Measurements from ENCODE around the gene B4GALT6. TPM values are rescaled to one million over a fixed set of nuclear protein-coding genes. Genes with fewer than 3 reads are reported as not detected.

B4GALT6 gene
- polyA plus RNA-seq, 1 donor from 2014 or later = 19.4 TPM

GRCh38 chr18:31656754-31657153, 27.6 kb downstream of the B4GALT6 start:
- Histone ChIP-seq H3K27ac (ENCODE audit: low read length) (no peak overlapping the region), H3K27me3 (ENCODE audit: insufficient read depth, low read depth, low read length) (no peaks in the 10 kb centered on the region), H3K4me3 (ENCODE audit: low read length) (no peak overlapping the region), H3K9me2 (ENCODE audit: insufficient read depth, low read length) (no peaks in the 10 kb centered on the region), H2AFZ (ENCODE audit: low read depth, low read length) (no peak overlapping the region), H3F3A (ENCODE audit: insufficient read depth, low read length, poor library complexity, severe bottlenecking) (no peaks in the 10 kb centered on the region), H3K9ac (ENCODE audit: low read length) (no peak overlapping the region), H4K20me1 (ENCODE audit: insufficient read depth) (no peaks in the 10 kb centered on the region), H3K4me2 (ENCODE audit: low read length) (no peak overlapping the region), H3K9me3 (ENCODE audit: low read length) (no peaks in the 10 kb centered on the region), H3K36me3 (ENCODE audit: insufficient read depth, low read length) (no peaks in the 10 kb centered on the region), H3K79me2 (replicated peaks; ENCODE audit: insufficient read depth, low read length) (no peaks in the 10 kb centered on the region)
- TF ChIP-seq TAF1 (IDR thresholded peaks at IDR 0.05; ENCODE audit: low read depth) = no peak
- TF ChIP-seq EZH2 (IDR thresholded peaks at IDR 0.05; ENCODE audit: borderline replicate concordance, insufficient read depth, low read length, poor library complexity, severe bottlenecking) = no peak
- no peak for TF ChIP-seq EP300 (conservative IDR thresholded peaks at IDR 0.05; ENCODE audit: poor library complexity, severe bottlenecking)
- no peak for TF ChIP-seq CTCF (IDR thresholded peaks at IDR 0.05; ENCODE audit: poor library complexity, severe bottlenecking)
- no peak for TF ChIP-seq POLR2AphosphoS5 (IDR thresholded peaks at IDR 0.05)
- TF ChIP-seq RAD21 (conservative IDR thresholded peaks at IDR 0.05) = no peak
- TF ChIP-seq SMC3 (conservative IDR thresholded peaks at IDR 0.05; ENCODE audit: poor library complexity) = no peak
- no peak for TF ChIP-seq REST (IDR thresholded peaks at IDR 0.05; ENCODE audit: borderline replicate concordance)
- no peak for TF ChIP-seq MXI1 (conservative IDR thresholded peaks at IDR 0.05; ENCODE audit: poor library complexity, severe bottlenecking)

GRCh38 chr18:31655354-31655753, 29.0 kb downstream of the B4GALT6 start:
- no peaks in the 10 kb centered on the region for H3K9me2 ChIP-seq (ENCODE audit: insufficient read depth, low read length)
- no peak overlapping the region for H3K4me2 ChIP-seq (ENCODE audit: low read length)
- no peaks in the 10 kb centered on the region for H4K20me1 ChIP-seq (ENCODE audit: insufficient read depth)
- no peaks in the 10 kb centered on the region for H3K27me3 ChIP-seq (ENCODE audit: insufficient read depth, low read depth, low read length)
- H3K9ac ChIP-seq (ENCODE audit: low read length) = no peak overlapping the region
- H3K4me3 ChIP-seq (ENCODE audit: low read length) = no peak overlapping the region
- H3K36me3 ChIP-seq (ENCODE audit: insufficient read depth, low read length) = no peaks in the 10 kb centered on the region
- H3K79me2 ChIP-seq (replicated peaks; ENCODE audit: insufficient read depth, low read length) = no peaks in the 10 kb centered on the region
- H2AFZ ChIP-seq (ENCODE audit: low read depth, low read length) = no peak overlapping the region
- H3K9me3 ChIP-seq (ENCODE audit: low read length) = no peaks in the 10 kb centered on the region
- H3F3A ChIP-seq (ENCODE audit: insufficient read depth, low read length, poor library complexity, severe bottlenecking) = no peaks in the 10 kb centered on the region
- no peak for TF ChIP-seq CTCF (IDR thresholded peaks at IDR 0.05; ENCODE audit: poor library complexity, severe bottlenecking)
- TF ChIP-seq EZH2 (IDR thresholded peaks at IDR 0.05; ENCODE audit: borderline replicate concordance, insufficient read depth, low read length, poor library complexity, severe bottlenecking) = no peak
- no peak for TF ChIP-seq RAD21 (conservative IDR thresholded peaks at IDR 0.05)
- TF ChIP-seq POLR2AphosphoS5 (IDR thresholded peaks at IDR 0.05) = no peak
- TF ChIP-seq SMC3 (conservative IDR thresholded peaks at IDR 0.05; ENCODE audit: poor library complexity) = no peak
- TF ChIP-seq MXI1 (conservative IDR thresholded peaks at IDR 0.05; ENCODE audit: poor library complexity, severe bottlenecking) = no peak
- TF ChIP-seq EP300 (conservative IDR thresholded peaks at IDR 0.05; ENCODE audit: poor library complexity, severe bottlenecking) = no peak
- TF ChIP-seq TAF1 (IDR thresholded peaks at IDR 0.05; ENCODE audit: low read depth) = no peak
- TF ChIP-seq REST (IDR thresholded peaks at IDR 0.05; ENCODE audit: borderline replicate concordance) = no peak
- no peak overlapping the region for H3K27ac ChIP-seq (ENCODE audit: low read length)
